HFFc6 (cell line): ENCODE results near the gene RAI1. TPM values are rescaled to one million over a fixed set of nuclear protein-coding genes. Genes with fewer than 3 reads are reported as not detected.

Experiments
- DNase-seq: peaks from one replicate; pipeline ENCODE4 v3.0.0-alpha.2; 2018
- H3K27ac Mint-ChIP-seq: 2 replicates; pipeline ENCODE4 v1.8.0; 2020; ENCODE audit warnings: mild to moderate bottlenecking, mixed read lengths
- H3K27me3 Mint-ChIP-seq: 2 replicates; pipeline ENCODE4 v1.8.0; 2021; ENCODE audit warnings: mild to moderate bottlenecking, moderate library complexity, mixed read lengths; ENCODE audit not compliant: insufficient read depth
- H3K36me3 Mint-ChIP-seq: 2 replicates; pipeline ENCODE4 v1.8.0; 2021; ENCODE audit warnings: low read depth, mixed read lengths
- H3K4me1 Mint-ChIP-seq: 2 replicates; pipeline ENCODE4 v1.8.0; 2020; ENCODE audit warnings: low read depth, mixed read lengths
- H3K4me3 Mint-ChIP-seq: 2 replicates; pipeline ENCODE4 v1.8.0; 2020; ENCODE audit warnings: mild to moderate bottlenecking, moderate library complexity, mixed read lengths
- H3K9me3 Mint-ChIP-seq: 2 replicates; pipeline ENCODE4 v1.8.0; 2020; ENCODE audit warnings: mild to moderate bottlenecking, mixed read lengths
- CTCF ChIP-seq: fragments of 200-600 bp; sonication (generic); IDR thresholded peaks from 2 replicates; pipeline ENCODE4 v1.5.0; 2021; ENCODE audit warnings: antibody characterized with exemption, mild to moderate bottlenecking
- total RNA-seq, 6 experiments: library from RNA; stranded (reverse); fragmentation: NEBNext Ultra II Directional; extraction: Animal tissue kit (Norgen Biotek cat#: 25700); gene quantifications; 2 replicates in 1 of 6; 3 replicates in 5 of 6; pipeline ENCODE4 v1.2.3, GENCODE V29; 2021

RAI1 gene
- total RNA-seq, 6 experiments from 2014 or later, result 26.9 to 29.3 (median 29.0) TPM

GRCh38 chr17:17669580-17670235, 11.6 kb upstream of the RAI1 start:
- H3K4me3 Mint-ChIP-seq, result no peak overlapping the region
- H3K27ac Mint-ChIP-seq, result no peak overlapping the region
- no peak for DNase-seq
- H3K36me3 Mint-ChIP-seq, result no peaks in the 10 kb centered on the region
- H3K4me1 Mint-ChIP-seq, result peaks cover 40% of the 10 kb centered on the region
- no peaks in the 10 kb centered on the region for H3K9me3 Mint-ChIP-seq
- TF ChIP-seq CTCF, result no peak
- peaks cover 4% of the 10 kb centered on the region for H3K27me3 Mint-ChIP-seq

- peaks cover 4% of the 10 kb centered on the region for H3K27me3 Mint-ChIP-seq
- no peak for TF ChIP-seq CTCF
- no peaks in the 10 kb centered on the region for H3K9me3 Mint-ChIP-seq
- H3K27ac Mint-ChIP-seq, result no peak overlapping the region
- no peak overlapping the region for H3K4me3 Mint-ChIP-seq
- H3K4me1 Mint-ChIP-seq, result peaks cover 47% of the 10 kb centered on the region
- no peaks in the 10 kb centered on the region for H3K36me3 Mint-ChIP-seq
- no peak for DNase-seq
Measured at GRCh38 chr17:17670701-17671305, 10.5 kb upstream of the RAI1 start.

- Mint-ChIP-seq H3K9me3 (no peaks in the 10 kb centered on the region), H3K4me3 (no peak overlapping the region), H3K36me3 (no peaks in the 10 kb centered on the region), H3K27ac (no peak overlapping the region), H3K4me1 (peaks cover 48% of the 10 kb centered on the region), H3K27me3 (peaks cover 4% of the 10 kb centered on the region)
- no peak for DNase-seq
- no peak for TF ChIP-seq CTCF
Measured at GRCh38 chr17:17671369-17672129, 9.7 kb upstream of the RAI1 start.

GRCh38 chr17:17672453-17673368, 8.5 kb upstream of the RAI1 start:
- Mint-ChIP-seq H3K4me3 (no peak overlapping the region), H3K9me3 (no peaks in the 10 kb centered on the region), H3K36me3 (no peaks in the 10 kb centered on the region), H3K27me3 (peaks cover 4% of the 10 kb centered on the region), H3K27ac (peak overlapping the region; percentile 32; the same call in 1 of the 2 replicates), H3K4me1 (peaks cover 44% of the 10 kb centered on the region)
- no peak for TF ChIP-seq CTCF
- DNase-seq, result peak; percentile 48

GRCh38 chr17:17675416-17675815, 5.8 kb upstream of the RAI1 start:
- H3K4me3 Mint-ChIP-seq, result no peak overlapping the region
- no peaks in the 10 kb centered on the region for H3K9me3 Mint-ChIP-seq
- no peak for DNase-seq
- peaks cover 4% of the 10 kb centered on the region for H3K27me3 Mint-ChIP-seq
- H3K36me3 Mint-ChIP-seq, result no peaks in the 10 kb centered on the region
- H3K27ac Mint-ChIP-seq, result no peak overlapping the region
- no peak for TF ChIP-seq CTCF
- H3K4me1 Mint-ChIP-seq, result peaks cover 44% of the 10 kb centered on the region
